ENCODE data around the gene MCOLN1.

The MCOLN1 gene

GRCh38 chr19:7504684-7505083, 17.7 kb upstream of the MCOLN1 start:
- DNase-seq (ENCODE audit: low read depth), result no peak

DNA sequence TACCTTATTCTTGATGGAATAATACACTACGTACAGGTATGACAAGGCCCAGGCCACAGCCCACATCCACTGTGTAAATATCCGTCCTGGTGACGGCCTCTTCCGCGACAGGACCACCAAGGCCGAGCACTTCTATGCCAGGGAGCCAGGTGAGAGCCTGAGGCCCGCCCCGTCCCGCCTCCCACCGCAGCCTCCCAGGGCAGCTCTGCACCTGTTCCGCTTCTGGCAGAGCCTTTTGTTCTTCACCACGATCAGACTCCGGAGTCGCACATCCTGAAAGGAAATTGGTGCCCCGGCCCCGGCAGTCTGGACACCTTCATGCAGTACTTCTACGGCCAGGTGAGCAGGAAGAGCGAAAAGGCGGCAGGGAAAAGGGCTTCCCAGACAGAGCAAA, 17.1 kb upstream of the MCOLN1 start:
- no peak for DNase-seq (ENCODE audit: low read depth)

GRCh38 chr19:7505682-7506384, 16.6 kb upstream of the MCOLN1 start:
- DNase-seq (ENCODE audit: low read depth), result no peak

DNA sequence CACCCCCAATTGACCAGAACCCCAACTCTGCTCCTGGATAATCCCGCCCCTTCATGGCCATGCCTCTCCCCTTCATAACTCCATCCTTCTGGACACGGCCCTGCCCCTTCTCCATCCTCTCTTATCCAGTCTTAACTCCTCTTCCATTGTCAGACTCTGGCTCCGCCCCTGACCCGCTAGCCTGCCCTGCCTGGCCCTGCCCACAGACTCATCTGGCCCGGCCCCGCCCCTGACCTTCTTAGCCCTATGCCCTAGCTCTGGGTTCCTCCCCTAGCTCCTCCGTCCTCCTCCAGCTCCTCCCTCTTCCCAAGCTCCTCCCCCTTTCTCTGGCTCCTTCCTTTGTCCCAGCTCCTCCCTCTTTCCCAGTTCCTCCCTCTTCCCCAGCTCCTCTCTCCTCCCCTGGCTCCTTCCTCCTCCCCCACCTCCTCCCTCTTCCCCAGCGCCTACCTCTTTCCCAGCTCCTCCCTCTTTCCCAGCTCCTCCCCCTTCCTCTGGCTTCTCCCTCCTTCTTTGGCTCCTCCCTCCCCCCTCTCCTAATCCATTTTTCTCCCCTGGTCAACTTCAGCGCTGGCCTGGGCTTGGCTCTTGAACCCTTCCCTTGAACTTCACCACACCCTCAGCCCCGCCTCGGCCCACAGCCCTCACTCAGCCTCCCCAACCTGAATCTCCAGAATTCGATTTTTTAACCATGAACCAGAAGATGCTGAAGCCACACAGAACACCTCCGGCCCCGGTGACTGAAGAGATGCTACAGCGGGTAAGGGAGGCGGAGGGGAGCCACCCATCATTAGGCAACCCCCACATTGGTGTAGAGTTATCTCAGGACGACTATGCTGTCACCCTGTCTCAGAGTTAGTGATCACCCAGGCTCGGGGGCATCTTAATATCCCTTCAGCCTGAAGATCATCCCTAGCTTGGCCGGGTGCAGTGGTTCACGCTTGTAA, 15.8 kb upstream of the MCOLN1 start:
- peak; percentile 56 for DNase-seq (ENCODE audit: low read depth)

DNA sequence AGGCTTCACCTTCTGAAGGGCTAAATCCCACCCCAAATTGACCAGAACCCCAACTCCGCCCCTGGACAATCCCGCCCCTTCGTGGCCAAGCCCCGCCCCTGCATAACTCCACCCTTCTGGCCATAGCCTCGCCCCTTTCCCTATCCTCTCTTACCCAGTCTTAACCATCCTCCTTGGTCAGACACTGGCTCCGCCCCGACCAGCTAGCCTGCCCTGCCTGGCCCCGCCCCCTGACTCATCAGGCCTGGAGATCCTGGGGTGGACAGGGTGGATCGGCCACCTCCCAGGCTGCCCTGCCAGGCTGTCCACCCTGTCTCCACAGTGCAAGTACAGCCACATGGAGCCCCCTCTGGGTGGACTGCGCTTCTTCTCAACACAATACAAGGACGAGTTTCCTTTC, 14.5 kb upstream of the MCOLN1 start:
- no peak for DNase-seq (ENCODE audit: low read depth)

- DNase-seq (ENCODE audit: low read depth), result no peak
Observed at GRCh38 chr19:7509625-7510024, 12.8 kb upstream of the MCOLN1 start.

DNA sequence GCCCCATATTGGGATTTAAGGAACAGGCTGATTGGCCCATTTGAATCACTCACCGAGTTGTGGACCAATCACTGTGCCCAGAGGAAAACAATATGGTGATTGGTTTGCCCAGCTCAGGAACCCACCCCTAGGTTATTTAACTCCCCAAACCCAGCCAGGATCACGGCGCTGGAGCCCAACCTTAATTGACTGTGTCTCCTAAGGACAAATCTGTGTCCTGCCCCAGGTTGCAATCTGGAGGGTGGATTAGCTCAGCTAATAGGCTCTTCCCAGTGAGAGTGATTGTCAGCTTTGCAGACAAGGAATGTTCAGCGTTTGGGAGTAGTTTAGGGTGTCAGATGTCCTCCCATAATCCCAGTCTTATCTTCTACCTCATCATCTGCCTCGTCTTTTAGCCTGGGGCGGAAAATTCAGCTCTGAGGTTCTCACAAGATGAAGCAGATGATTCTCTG, 10.0 kb upstream of the MCOLN1 start:
- no peak for DNase-seq (ENCODE audit: low read depth)

- DNase-seq (ENCODE audit: low read depth), result no peak
Observed at GRCh38 chr19:7513809-7514642, 8.4 kb upstream of the MCOLN1 start.

DNA sequence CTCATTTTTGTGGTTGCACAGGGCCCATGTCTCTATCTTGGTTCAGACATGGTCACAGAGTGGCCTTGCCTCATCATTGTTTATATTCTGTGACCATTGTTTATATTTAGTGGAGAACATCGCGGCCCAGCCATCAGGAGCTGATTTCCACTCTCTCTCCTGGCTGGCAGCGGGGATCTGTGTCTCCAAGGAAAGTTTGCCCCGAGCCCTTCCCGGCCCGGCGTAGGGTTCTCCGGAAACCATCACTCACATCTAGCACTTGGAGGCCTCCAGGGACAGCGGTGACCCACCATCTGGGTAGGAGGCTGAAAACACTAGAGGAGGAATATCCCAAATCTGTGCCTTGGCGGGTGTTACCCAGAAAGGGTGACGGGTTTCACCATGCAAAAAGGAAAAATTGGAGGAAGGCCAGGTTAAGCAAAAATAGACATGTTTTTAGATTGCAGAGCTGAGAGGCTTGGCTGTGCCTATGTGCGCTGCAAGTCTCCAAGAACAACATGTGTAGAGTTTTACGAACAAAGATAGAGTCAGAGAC, 7.2 kb upstream of the MCOLN1 start:
- DNase-seq (ENCODE audit: low read depth), result no peak

DNA sequence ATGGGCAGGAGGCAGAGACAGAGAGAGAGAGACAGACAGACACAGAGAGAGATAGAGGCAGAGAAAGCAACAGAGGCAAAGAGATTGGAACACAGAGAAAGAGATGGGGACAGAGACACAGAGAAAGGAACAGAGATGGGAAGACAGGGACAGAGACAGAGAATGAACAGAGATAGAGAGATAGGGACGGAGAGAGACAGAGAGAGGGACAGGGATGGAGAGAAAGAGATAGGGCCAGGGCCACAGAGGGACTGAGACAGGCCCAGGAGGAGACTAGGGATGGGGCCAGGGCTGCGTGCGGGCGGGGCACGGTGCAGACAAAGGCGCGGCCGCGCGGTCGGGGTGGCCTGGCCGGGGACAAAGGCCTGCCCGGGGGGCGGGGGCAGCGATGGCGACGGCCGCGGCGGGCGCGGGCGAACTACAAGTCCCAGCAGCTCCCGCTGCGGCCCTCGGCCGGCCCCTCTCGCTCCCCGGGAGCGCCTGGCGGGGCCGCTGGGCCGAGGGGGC, 6.7 kb upstream of the MCOLN1 start, which contains the start of gene ZNF358:
Gene ZNF358 (plus strand): TSS at position 459 of the 507 bp plus-strand sequence. CDS start 3,140 bp downstream, outside the sequence.
- DNase-seq (ENCODE audit: low read depth), result no peak

DNA sequence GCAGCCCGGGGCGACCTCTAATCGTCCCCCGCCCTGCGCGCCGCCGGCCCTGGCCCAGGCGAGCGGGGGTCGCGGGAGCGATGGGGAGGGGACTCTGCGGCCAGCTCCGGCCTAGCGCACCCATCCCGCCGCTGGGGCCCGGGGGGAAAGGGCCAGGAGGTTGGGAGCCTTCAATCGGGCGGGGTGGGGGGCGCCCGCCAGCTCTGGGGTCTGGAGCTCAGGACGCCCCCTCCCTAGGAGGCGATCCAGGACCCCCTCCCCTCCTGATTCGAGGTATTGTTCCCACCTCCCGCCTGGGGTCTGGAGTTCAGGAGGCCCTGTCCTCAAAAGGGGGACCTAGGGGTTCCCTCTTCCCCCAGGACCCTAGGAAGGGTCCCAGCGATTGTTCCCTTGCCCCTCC, 6.1 kb upstream of the MCOLN1 start:
- no peak for DNase-seq (ENCODE audit: low read depth)

DNA sequence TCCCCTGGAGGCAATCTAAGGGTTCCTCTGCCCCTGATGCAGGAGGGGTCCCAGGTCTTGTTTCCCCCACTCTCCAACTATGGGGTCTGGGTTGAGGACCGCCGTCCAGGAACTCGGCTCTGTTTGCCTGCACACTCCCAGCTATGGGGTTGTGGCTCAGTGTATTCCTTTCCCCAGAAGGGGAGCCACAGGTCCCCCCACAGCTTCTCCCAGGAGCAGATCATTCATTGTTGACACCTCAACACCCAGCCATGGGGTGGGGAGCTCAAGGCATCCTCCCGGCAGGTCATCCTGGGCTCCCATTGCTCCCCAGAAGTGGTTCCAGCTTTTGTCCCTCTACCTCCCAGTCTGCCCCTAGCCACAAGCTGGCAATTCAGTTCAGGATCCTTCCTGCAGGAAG, 5.5 kb upstream of the MCOLN1 start:
- DNase-seq (ENCODE audit: low read depth), result no peak

DNA sequence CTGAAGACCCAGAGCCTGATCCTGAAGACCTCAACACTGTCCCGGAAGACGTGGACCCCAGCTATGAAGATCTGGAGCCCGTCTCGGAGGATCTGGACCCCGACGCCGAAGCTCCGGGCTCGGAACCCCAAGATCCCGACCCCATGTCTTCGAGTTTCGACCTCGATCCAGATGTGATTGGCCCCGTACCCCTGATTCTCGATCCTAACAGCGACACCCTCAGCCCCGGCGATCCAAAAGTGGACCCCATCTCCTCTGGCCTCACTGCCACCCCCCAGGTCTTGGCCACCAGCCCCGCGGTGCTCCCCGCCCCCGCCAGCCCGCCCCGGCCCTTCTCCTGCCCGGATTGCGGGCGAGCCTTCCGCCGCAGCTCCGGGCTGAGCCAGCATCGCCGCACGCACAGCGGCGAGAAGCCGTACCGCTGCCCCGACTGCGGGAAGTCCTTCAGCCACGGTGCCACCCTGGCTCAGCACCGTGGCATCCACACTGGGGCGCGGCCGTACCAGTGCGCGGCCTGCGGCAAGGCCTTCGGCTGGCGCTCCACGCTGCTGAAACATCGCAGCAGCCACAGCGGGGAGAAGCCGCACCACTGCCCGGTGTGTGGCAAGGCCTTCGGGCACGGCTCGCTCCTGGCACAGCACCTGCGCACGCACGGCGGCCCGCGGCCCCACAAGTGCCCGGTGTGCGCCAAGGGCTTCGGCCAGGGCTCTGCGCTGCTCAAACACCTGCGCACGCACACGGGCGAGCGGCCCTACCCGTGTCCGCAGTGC, 2.9 kb upstream of the MCOLN1 start:
- DNase-seq (ENCODE audit: low read depth), result no peak

GRCh38 chr19:7520131-7521051, 2.0 kb upstream of the MCOLN1 start:
- DNase-seq (ENCODE audit: low read depth), result no peak

DNA sequence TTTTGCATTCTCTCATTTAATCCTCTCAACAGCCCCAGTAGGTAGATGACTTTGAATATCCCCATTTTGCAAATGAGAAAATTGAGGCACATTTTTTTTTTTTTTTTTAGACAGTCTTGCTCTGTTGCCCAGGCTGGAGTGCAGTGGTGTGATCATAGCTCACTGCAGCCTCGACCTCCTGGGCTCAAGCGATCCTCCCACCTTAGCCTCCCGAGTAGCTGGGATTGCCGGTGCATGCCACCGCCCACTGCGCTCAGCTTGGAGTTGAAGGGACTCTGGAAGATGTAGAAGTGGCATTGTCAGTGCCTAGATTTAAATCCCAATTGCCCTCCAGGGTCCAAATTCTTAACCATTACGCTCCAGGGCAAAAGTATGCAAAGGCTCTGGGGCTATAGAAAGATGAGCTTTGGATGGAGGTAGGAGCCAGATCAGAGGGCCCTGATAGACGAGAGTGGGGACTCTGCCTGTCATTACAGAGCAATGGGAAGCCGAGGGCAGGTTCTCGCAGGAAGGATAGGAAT, 813 bp upstream of the MCOLN1 start:
- no peak for DNase-seq (ENCODE audit: low read depth)

GRCh38 chr19:7522923-7523667, 671 bp downstream of the MCOLN1 start:
- no peak for DNase-seq (ENCODE audit: low read depth)

DNA sequence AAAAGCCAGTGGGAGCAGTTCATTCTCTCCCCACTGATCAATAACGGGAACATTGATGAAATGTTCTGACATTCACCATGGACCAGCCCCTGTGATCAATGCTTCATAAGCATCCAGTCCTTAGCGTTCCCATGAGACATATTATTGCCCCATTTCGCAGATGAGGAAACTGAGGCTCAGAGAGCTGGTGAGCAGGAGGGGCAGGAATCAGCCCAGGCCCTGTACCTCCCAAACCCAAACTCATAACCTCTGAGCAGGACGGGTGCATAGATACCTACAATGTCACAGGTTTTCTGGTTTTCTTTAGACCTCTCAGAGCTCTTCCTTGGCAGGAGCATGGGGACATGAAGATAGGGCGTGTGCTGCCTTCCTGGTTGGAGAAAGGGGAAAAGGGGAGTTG, 2.1 kb downstream of the MCOLN1 start:
- no peak for DNase-seq (ENCODE audit: low read depth)

DNA sequence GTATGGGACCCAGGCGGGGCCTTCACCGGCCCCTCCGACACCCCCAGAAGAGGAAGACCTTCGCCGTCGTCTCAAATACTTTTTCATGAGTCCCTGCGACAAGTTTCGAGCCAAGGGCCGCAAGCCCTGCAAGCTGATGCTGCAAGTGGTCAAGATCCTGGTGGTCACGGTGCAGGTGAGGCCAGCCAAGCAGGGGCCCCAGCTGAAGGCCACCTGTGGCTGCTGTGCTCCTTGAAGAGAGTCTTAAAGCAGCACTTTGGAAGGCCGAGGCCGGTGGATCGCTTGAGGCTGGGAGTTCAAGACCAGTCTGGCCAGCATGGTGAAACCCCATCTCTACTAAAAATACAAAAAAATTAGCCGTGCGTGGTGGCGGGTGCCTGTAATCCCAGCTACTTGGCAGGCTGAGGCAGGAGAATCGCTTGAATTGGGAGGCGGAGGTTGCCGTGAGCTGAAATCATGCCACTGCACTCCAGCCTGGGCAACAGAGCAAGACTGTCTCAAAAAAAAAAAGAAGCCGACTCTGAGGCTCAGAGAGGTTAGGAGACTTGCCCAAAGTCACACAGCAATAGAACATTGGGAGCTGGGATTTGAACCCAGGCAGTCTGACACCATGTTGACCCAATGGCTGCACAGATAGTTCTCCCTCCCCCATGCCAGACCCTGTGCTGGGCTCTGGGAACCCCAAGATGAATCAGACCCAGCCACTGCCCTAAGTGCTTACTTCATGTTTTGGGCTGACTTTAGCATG, 2.7 kb downstream of the MCOLN1 start:
- DNase-seq (ENCODE audit: low read depth), result no peak

All from HS-5 (cell line).